ENCODE measurements around the gene HS2ST1. TPM values are rescaled to one million over a fixed set of nuclear protein-coding genes. Genes with fewer than 3 reads are reported as not detected.
A peak's percentile ranks its signal among the peaks of the same experiment; 100 is the strongest.

Gene HS2ST1
- total RNA-seq, 1 donor from 2014 or later = 56.4 TPM

DNA sequence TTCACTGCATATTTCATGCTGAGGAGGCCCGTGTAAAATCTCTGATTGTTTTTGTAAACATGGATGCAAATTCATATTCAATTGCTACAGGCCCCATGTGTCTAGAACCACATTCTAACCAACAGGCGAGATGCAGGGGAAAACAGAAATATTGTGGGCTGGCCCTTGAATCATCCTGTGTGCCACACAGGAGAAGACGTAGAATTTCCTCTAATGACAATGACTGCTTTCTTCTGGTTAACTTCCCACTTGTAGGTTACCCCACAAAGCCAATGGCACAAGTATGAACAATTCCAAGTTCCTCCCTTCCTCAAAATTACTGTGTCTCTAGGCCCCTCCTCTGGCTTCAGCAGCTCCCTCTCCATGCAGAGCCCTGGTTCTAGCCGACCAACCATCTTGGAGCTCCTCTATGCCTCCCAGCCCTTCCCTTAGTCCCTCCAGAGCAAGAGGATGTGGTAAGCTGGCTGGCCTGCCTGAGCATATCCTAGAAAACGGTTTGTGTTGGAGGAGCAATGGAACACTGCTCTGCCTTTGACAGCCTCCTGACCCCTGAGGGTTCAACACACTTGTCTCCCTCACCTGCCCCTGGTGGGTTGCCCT is 205.2 kb downstream of the HS2ST1 start:
- Mint-ChIP-seq H3K4me3 (no peak overlapping the region), H3K36me3 (ENCODE audit: low read depth) (peaks cover 2% of the 10 kb centered on the region), H3K4me1 (peaks cover 8% of the 10 kb centered on the region), H3K27ac (ENCODE audit: unreplicated experiment) (no peak overlapping the region), H3K27me3 (ENCODE audit: low read depth) (no peaks in the 10 kb centered on the region), H3K9me3 (no peaks in the 10 kb centered on the region)
- DNase-seq (ENCODE audit: low read depth, low spot score) = no peak
- TF ChIP-seq CTCF (conservative IDR thresholded peaks at IDR 0.05) = no peak

DNA sequence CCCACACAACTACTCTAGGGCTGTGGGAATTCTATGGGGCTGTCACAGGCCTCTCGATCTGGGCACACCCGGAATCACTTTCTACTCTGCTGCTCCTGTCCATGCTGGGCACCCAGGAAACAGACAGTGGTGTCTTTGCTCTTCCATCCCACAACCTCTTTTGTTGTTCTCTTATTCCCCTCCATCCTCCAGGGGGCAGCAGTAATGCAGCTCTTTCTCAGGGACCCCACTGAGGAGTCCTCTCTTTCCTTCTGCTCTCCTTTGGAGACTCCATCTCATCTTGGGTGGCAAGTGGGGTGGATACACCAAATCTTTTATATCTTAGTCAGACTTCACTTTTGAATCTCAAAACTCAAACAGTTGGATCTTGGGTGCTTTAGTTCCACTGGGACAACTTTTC is 206.3 kb downstream of the HS2ST1 start:
- DNase-seq (ENCODE audit: low read depth, low spot score) = no peak
- H3K27me3 Mint-ChIP-seq (ENCODE audit: low read depth) = no peaks in the 10 kb centered on the region
- no peak overlapping the region for H3K27ac Mint-ChIP-seq (ENCODE audit: unreplicated experiment)
- no peaks in the 10 kb centered on the region for H3K9me3 Mint-ChIP-seq
- H3K4me3 Mint-ChIP-seq = no peak overlapping the region
- H3K4me1 Mint-ChIP-seq = peaks cover 5% of the 10 kb centered on the region
- peaks cover 2% of the 10 kb centered on the region for H3K36me3 Mint-ChIP-seq (ENCODE audit: low read depth)
- peak; percentile 27 for TF ChIP-seq CTCF (conservative IDR thresholded peaks at IDR 0.05)

DNA sequence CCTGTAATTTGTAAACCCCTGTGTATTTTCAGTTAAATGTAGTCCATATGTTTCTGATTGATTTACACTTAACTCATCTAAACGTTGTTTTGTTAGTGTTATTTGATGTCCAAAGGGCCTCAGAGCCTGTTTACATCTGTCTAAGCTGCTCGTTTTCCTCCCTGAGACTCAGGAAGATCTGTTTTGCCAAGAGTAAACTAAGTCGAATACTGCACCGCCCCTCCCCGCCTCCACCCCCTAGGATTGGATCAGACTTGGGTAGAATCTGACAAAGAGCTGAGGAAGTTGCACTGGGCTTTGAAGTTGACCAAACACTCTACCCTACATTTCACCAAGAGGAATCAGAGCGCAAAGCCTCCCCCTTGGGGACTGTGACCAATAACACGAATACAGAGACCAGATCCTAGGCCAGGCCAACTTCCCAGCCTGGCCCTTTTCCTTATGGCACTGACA is 207.3 kb downstream of the HS2ST1 start:
- no peak overlapping the region for H3K4me3 Mint-ChIP-seq

GRCh38 chr1:87122243-87122642 is 207.8 kb downstream of the HS2ST1 start:
- no peak for TF ChIP-seq CTCF (conservative IDR thresholded peaks at IDR 0.05)
- Mint-ChIP-seq H3K9me3 (no peaks in the 10 kb centered on the region), H3K27ac (ENCODE audit: unreplicated experiment) (no peak overlapping the region), H3K27me3 (ENCODE audit: low read depth) (no peaks in the 10 kb centered on the region), H3K4me3 (no peak overlapping the region), H3K4me1 (peaks cover 5% of the 10 kb centered on the region), H3K36me3 (ENCODE audit: low read depth) (no peaks in the 10 kb centered on the region)
- no peak for DNase-seq (ENCODE audit: low read depth, low spot score)

More for the DNA sequence above, 207.3 kb downstream of the HS2ST1 start:
- Mint-ChIP-seq H3K36me3 (ENCODE audit: low read depth) (peaks cover 2% of the 10 kb centered on the region), H3K9me3 (no peaks in the 10 kb centered on the region), H3K27ac (ENCODE audit: unreplicated experiment) (peak overlapping the region; percentile 20), H3K27me3 (ENCODE audit: low read depth) (no peaks in the 10 kb centered on the region), H3K4me1 (peaks cover 5% of the 10 kb centered on the region)
- TF ChIP-seq CTCF (conservative IDR thresholded peaks at IDR 0.05) = no peak
- DNase-seq (ENCODE audit: low read depth, low spot score) = no peak

DNA sequence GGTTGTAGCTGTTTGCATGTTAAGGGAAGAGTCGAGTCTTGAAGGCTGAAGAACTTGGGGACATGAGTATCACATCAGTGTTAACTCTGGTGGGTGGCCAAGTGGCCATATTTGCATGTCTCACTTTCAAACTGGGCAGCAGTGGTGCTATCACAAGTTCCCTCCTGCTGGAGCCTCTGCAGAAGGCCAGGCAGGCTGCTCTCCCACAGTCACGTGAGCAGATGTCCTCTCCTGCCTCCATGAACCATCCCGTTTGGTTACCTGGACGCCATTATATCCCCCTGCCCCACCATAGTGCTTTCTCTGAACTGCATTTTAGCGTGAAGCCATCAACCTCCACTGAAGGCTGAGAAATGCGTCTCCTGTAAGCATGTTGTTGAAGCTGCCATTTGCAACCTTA is 209.2 kb downstream of the HS2ST1 start:
- H3K4me3 Mint-ChIP-seq = no peak overlapping the region
- no peak for TF ChIP-seq CTCF (conservative IDR thresholded peaks at IDR 0.05)
- no peaks in the 10 kb centered on the region for H3K36me3 Mint-ChIP-seq (ENCODE audit: low read depth)
- H3K4me1 Mint-ChIP-seq = peaks cover 5% of the 10 kb centered on the region
- H3K9me3 Mint-ChIP-seq = no peaks in the 10 kb centered on the region
- H3K27me3 Mint-ChIP-seq (ENCODE audit: low read depth) = no peaks in the 10 kb centered on the region
- no peak overlapping the region for H3K27ac Mint-ChIP-seq (ENCODE audit: unreplicated experiment)
- DNase-seq (ENCODE audit: low read depth, low spot score) = no peak

Measured in neural crest cell (in vitro differentiated cells).